DND-41 (cell line): ENCODE measurements around the gene ERN2.

Experiments
- EZH2 ChIP-seq: IDR thresholded peaks from 3 replicates; pipeline ENCODE4 v1.6.1; 2012; ENCODE audit warnings: borderline replicate concordance, low read depth, mild to moderate bottlenecking, moderate library complexity, low read length, inconsistent platforms; ENCODE audit not compliant: severe bottlenecking
- TF ChIP-seq, protein P1 (sequence below): IDR thresholded peaks from 2 replicates; pipeline ENCODE4 v1.5.1; 2012; ENCODE audit warnings: borderline replicate concordance, low read length, moderate library complexity, mild to moderate bottlenecking; ENCODE audit not compliant: poor library complexity, severe bottlenecking; ENCODE audit errors: extremely low read depth

GRCh38 chr16:23694644-23695373 lies 18.2 kb downstream of the ERN2 start:
- TF ChIP-seq, protein P1, sequence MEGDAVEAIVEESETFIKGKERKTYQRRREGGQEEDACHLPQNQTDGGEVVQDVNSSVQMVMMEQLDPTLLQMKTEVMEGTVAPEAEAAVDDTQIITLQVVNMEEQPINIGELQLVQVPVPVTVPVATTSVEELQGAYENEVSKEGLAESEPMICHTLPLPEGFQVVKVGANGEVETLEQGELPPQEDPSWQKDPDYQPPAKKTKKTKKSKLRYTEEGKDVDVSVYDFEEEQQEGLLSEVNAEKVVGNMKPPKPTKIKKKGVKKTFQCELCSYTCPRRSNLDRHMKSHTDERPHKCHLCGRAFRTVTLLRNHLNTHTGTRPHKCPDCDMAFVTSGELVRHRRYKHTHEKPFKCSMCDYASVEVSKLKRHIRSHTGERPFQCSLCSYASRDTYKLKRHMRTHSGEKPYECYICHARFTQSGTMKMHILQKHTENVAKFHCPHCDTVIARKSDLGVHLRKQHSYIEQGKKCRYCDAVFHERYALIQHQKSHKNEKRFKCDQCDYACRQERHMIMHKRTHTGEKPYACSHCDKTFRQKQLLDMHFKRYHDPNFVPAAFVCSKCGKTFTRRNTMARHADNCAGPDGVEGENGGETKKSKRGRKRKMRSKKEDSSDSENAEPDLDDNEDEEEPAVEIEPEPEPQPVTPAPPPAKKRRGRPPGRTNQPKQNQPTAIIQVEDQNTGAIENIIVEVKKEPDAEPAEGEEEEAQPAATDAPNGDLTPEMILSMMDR = no peak
- no peak for TF ChIP-seq EZH2
